ENCODE measurements around the gene AKAP10. TPM values are rescaled to one million over a fixed set of nuclear protein-coding genes. Genes with fewer than 3 reads are reported as not detected.
"Not testable (repeated sequence)": the region's sequence is repeated elsewhere in the genome, so short reads cannot be mapped to it uniquely, and the experiment has no call there.

AKAP10 gene
- total RNA-seq, 1 donor from 2014 or later, result 56.8 TPM

GRCh38 chr17:19986941-19987861, 9.6 kb upstream of the AKAP10 start:
- ATAC-seq, result no peak
- intact Hi-C loops (cut with DNase I), result no loop called here
- DNase-seq (ENCODE audit: low spot score), result no peak

GRCh38 chr17:19979917-19980770, 2.5 kb upstream of the AKAP10 start:
- DNase-seq (ENCODE audit: low spot score) (no peak), ATAC-seq (no peak)
- intact Hi-C loops (cut with DNase I), result no loop called here

- DNase-seq (ENCODE audit: low spot score), result no peak
- intact Hi-C loops (cut with DNase I), result no loop called here
- ATAC-seq, result no peak
Observed at GRCh38 chr17:19978805-19979211, 1.2 kb upstream of the AKAP10 start.

- intact Hi-C loops (cut with DNase I), result no loop called here
- DNase-seq (ENCODE audit: low spot score), result no peak
- ATAC-seq, result peak; percentile 56
Observed at GRCh38 chr17:19978209-19978802, 678 bp upstream of the AKAP10 start.

- intact Hi-C loops (cut with DNase I), result no loop called here
- DNase-seq (ENCODE audit: low spot score) (no peak), ATAC-seq (no peak)
Observed at GRCh38 chr17:19975601-19976000, 2.0 kb downstream of the AKAP10 start.

- intact Hi-C loops (cut with DNase I), result no loop called here
- no peak for ATAC-seq
- DNase-seq (ENCODE audit: low spot score), result no peak
Observed at GRCh38 chr17:19973156-19973555, 4.5 kb downstream of the AKAP10 start.

- ATAC-seq; intact Hi-C loops (cut with DNase I); DNase-seq (ENCODE audit: low spot score): not testable (repeated sequence)
Observed at GRCh38 chr17:19962954-19963353, 14.7 kb downstream of the AKAP10 start.

- intact Hi-C loops (cut with DNase I), result no loop called here
- ATAC-seq, result no peak
Observed at GRCh38 chr17:19958023-19958422, 19.6 kb downstream of the AKAP10 start.

GRCh38 chr17:19955099-19955498, 22.5 kb downstream of the AKAP10 start:
- DNase-seq (ENCODE audit: low spot score) (no peak), ATAC-seq (no peak)
- intact Hi-C loops (cut with DNase I), result no loop called here

More at GRCh38 chr17:19958023-19958422, 19.6 kb downstream of the AKAP10 start:
- no peak for DNase-seq (ENCODE audit: low spot score)

- intact Hi-C loops (cut with DNase I); DNase-seq (ENCODE audit: low spot score); ATAC-seq: not testable (repeated sequence)
Observed at GRCh38 chr17:19951411-19951810, 26.2 kb downstream of the AKAP10 start.

GRCh38 chr17:19950624-19951195, 26.9 kb downstream of the AKAP10 start:
- intact Hi-C loops (cut with DNase I); DNase-seq (ENCODE audit: low spot score): not testable (repeated sequence)

GRCh38 chr17:19948116-19948943, 29.3 kb downstream of the AKAP10 start:
- intact Hi-C loops (cut with DNase I), result no loop called here
- no peak for DNase-seq (ENCODE audit: low spot score)

More at GRCh38 chr17:19950624-19951195, 26.9 kb downstream of the AKAP10 start:
- not testable (repeated sequence) for ATAC-seq

GRCh38 chr17:19946921-19947320, 30.7 kb downstream of the AKAP10 start:
- intact Hi-C loops (cut with DNase I), result no loop called here
- no peak for ATAC-seq
- DNase-seq (ENCODE audit: low spot score), result no peak

More at GRCh38 chr17:19948116-19948943, 29.3 kb downstream of the AKAP10 start:
- no peak for ATAC-seq

GRCh38 chr17:19945009-19945626, 32.5 kb downstream of the AKAP10 start:
- intact Hi-C loops (cut with DNase I), result no loop called here
- no peak for DNase-seq (ENCODE audit: low spot score)
- ATAC-seq, result no peak

- no peak for ATAC-seq
- DNase-seq (ENCODE audit: low spot score), result no peak
- intact Hi-C loops (cut with DNase I), result no loop called here
Observed at GRCh38 chr17:19943599-19943998, 34.0 kb downstream of the AKAP10 start.

- no peak for DNase-seq (ENCODE audit: low spot score)
- intact Hi-C loops (cut with DNase I), result no loop called here
- ATAC-seq, result no peak
Observed at GRCh38 chr17:19943026-19943425, 34.6 kb downstream of the AKAP10 start.

GRCh38 chr17:19940722-19941464, 36.7 kb downstream of the AKAP10 start:
- ATAC-seq (no peak), DNase-seq (ENCODE audit: low spot score) (no peak)
- intact Hi-C loops (cut with DNase I), result no loop called here

All from sciatic nerve (tissue), 2 donors.